HCT116 (cell line): ENCODE data around the gene GRM8. TPM values are rescaled to one million over a fixed set of nuclear protein-coding genes. Genes with fewer than 3 reads are reported as not detected.

Source experiments
- ATAC-seq: fragments of 200-7000 bp; cut with Tn5 transposase; 2 replicates; pipeline ENCODE4 v1.9.1; 2020; ENCODE audit warnings: mild to moderate bottlenecking, moderate library complexity
- BruUV-seq: library from RNA; stranded (reverse); fragments of 400-500 nt; replicated peaks from 2 replicates; lab custom pipeline; 2021; lab: Mats Ljungman, UMichigan
- CTCF ChIA-PET: fragments of 300-600 bp; sonication (Branson Sonifier 250); formaldehyde crosslinking; loops from one replicate; lab custom pipeline; 2021; ENCODE audit warnings: antibody characterized with exemption; lab: Charles Lee
- POLR2A ChIA-PET: fragments of 300-600, 350-600 bp; sonication (Branson Sonifier 250); formaldehyde crosslinking; loops from one replicate; lab custom pipeline; 2021; ENCODE audit warnings: antibody characterized with exemption; lab: Charles Lee
- RAD21 ChIA-PET, 2 experiments: fragments of 300-600 bp; sonication (Branson Sonifier 250); formaldehyde crosslinking; loops; one replicate each; lab custom pipeline; 2023; ENCODE audit warnings: low total read pairs in 2 of 2; ENCODE audit not compliant: uncharacterized antibody in 2 of 2, unreplicated experiment in 2 of 2, low non-redundant PET in 1 of 2; lab: Charles Lee
- DNase-seq: peaks from one replicate; pipeline ENCODE4 v3.0.0-alpha.2; 2010; ENCODE audit warnings: low read depth, low spot score
- H2AFZ ChIP-seq: fragments of 200-600 bp; shearing (Covaris generic), sonication (generic); 2 replicates; pipeline ENCODE4 v1.6.1; 2017; ENCODE audit warnings: low read depth, mixed run types, mixed read lengths, antibody characterized with exemption, low read length; ENCODE audit not compliant: poor library complexity, severe bottlenecking
- H3K27ac ChIP-seq: 2 replicates; pipeline ENCODE4 v1.5.1; 2012; ENCODE audit warnings: low read depth, low read length
- H3K27me3 ChIP-seq: fragments of 200-600 bp; sonication (generic); 2 replicates; pipeline ENCODE4 v1.6.1; 2016; ENCODE audit warnings: mixed run types, low read length, mixed read lengths; ENCODE audit not compliant: insufficient read depth
- H3K36me3 ChIP-seq, 2 experiments: fragments of 200-500 bp in 1 of 2; fragments of 200-600 bp in 1 of 2; sonication (Bioruptor generic) in 1 of 2; sonication (generic) in 1 of 2; 2 replicates each; pipeline versions ENCODE4 v1.5.1 to v1.6.1; 2014 to 2016; ENCODE audit warnings: low read length in 2 of 2, inconsistent platforms in 1 of 2, mixed read lengths in 1 of 2, mixed run types in 1 of 2; ENCODE audit not compliant: insufficient read depth in 2 of 2, control insufficient read depth in 1 of 2
- H3K4me1 ChIP-seq, 2 experiments: fragments of 200-600 bp in 1 of 2; sonication (generic) in 1 of 2; 2 replicates each; pipeline versions ENCODE4 v1.5.1 to v1.6.1; 2012 to 2017; ENCODE audit warnings: low read length in 2 of 2, inconsistent platforms in 1 of 2, mild to moderate bottlenecking in 1 of 2, mixed read lengths in 1 of 2, mixed run types in 1 of 2, moderate library complexity in 1 of 2; ENCODE audit not compliant: insufficient read depth in 2 of 2, control insufficient read depth in 1 of 2
- H3K4me2 ChIP-seq: fragments of 200-600 bp; sonication (generic); 2 replicates; pipeline ENCODE4 v1.6.1; 2017; ENCODE audit warnings: mixed run types, low read length, mixed read lengths
- H3K4me3 ChIP-seq, 2 experiments: fragments of 200-600 bp in 1 of 2; sonication (generic) in 1 of 2; replicated peaks in 1 of 2; 2 replicates each; pipeline ENCODE4 v1.5.1; 2011 to 2016; ENCODE audit warnings: low read length in 2 of 2, control low read depth in 1 of 2, low read depth in 1 of 2, mild to moderate bottlenecking in 1 of 2, mixed read lengths in 1 of 2, mixed run types in 1 of 2
- H3K79me2 ChIP-seq: fragments of 200-600 bp; sonication (generic); 2 replicates; pipeline ENCODE4 v1.6.1; 2017; ENCODE audit warnings: mild to moderate bottlenecking, mixed run types, low read length, moderate library complexity, mixed read lengths; ENCODE audit not compliant: insufficient read depth
- H3K9ac ChIP-seq: fragments of 200-600 bp; sonication (generic); 2 replicates; pipeline ENCODE4 v1.6.1; 2016; ENCODE audit warnings: low read length, mixed read lengths
- H3K9me2 ChIP-seq: fragments of 200-600 bp; sonication (generic), shearing (Covaris generic); 2 replicates; pipeline ENCODE4 v1.6.1; 2017; ENCODE audit warnings: mixed run types, mild to moderate bottlenecking, moderate library complexity; ENCODE audit not compliant: insufficient read depth
- H3K9me3 ChIP-seq, 2 experiments: fragments of 200-500 bp in 1 of 2; fragments of 200-600 bp in 1 of 2; sonication (Bioruptor generic) in 1 of 2; sonication (generic) in 1 of 2; 2 replicates each; pipeline ENCODE4 v1.6.1; 2014 to 2017; ENCODE audit warnings: low read length in 2 of 2, mixed read lengths in 2 of 2, inconsistent platforms in 1 of 2, low read depth in 1 of 2, mild to moderate bottlenecking in 1 of 2, mixed run types in 1 of 2, moderate library complexity in 1 of 2; ENCODE audit not compliant: control insufficient read depth in 1 of 2, insufficient read depth in 1 of 2
- H4K20me1 ChIP-seq: fragments of 200-600 bp; sonication (generic), shearing (Covaris generic); 2 replicates; pipeline ENCODE4 v1.6.1; 2017; ENCODE audit warnings: mixed run types, mild to moderate bottlenecking, moderate library complexity; ENCODE audit not compliant: insufficient read depth
- CEBPB ChIP-seq: IDR thresholded peaks from 2 replicates; pipeline ENCODE4 v1.6.1; 2012; ENCODE audit warnings: low read depth
- EGR1 ChIP-seq: IDR thresholded peaks from 2 replicates; pipeline ENCODE4 v1.6.1; 2012; ENCODE audit warnings: low read depth
- ELF1 ChIP-seq: IDR thresholded peaks from 2 replicates; pipeline ENCODE4 v1.6.1; 2012; ENCODE audit warnings: low read depth, borderline replicate concordance
- EZH2phosphoT487 ChIP-seq: fragments of 200-600 bp; IDR thresholded peaks from 2 replicates; pipeline ENCODE4 v1.6.1; 2018; ENCODE audit warnings: antibody characterized with exemption, borderline replicate concordance
- FOSL1 ChIP-seq: IDR thresholded peaks from 2 replicates; pipeline ENCODE4 v1.6.1; 2012; ENCODE audit warnings: low read depth
- POLR2A ChIP-seq: IDR thresholded peaks from 2 replicates; pipeline ENCODE4 v1.7.0; 2011; ENCODE audit warnings: borderline replicate concordance; ENCODE audit not compliant: insufficient read depth, insufficient read length; ENCODE audit errors: extremely low read depth
- POLR2AphosphoS5 ChIP-seq: IDR thresholded peaks from 2 replicates; pipeline ENCODE4 v1.6.1; 2011; ENCODE audit warnings: mild to moderate bottlenecking, low read depth, low read length, moderate library complexity
- RAD21 ChIP-seq: IDR thresholded peaks from 2 replicates; pipeline ENCODE4 v1.6.1; 2012; ENCODE audit warnings: low read depth, mild to moderate bottlenecking
- SIN3A ChIP-seq: IDR thresholded peaks from 2 replicates; pipeline ENCODE4 v1.6.1; 2012; ENCODE audit warnings: low read depth
- TCF7L2 ChIP-seq: IDR thresholded peaks from 2 replicates; pipeline ENCODE4 v1.7.0; 2011; ENCODE audit warnings: borderline replicate concordance, inconsistent platforms; ENCODE audit not compliant: insufficient read depth, insufficient read length; ENCODE audit errors: extremely low read depth
- YY1 ChIP-seq: IDR thresholded peaks from 2 replicates; pipeline ENCODE4 v1.6.1; 2011; ENCODE audit warnings: low read length, low read depth, moderate library complexity, mild to moderate bottlenecking; ENCODE audit not compliant: insufficient replicate concordance; ENCODE audit errors: extremely low read depth
- ZFX ChIP-seq: fragments of 450-650 bp; IDR thresholded peaks from 2 replicates; pipeline ENCODE4 v1.6.1; 2017
- ZNF274 ChIP-seq: fragments of 200-500 bp; sonication (Bioruptor generic); IDR thresholded peaks from 2 replicates; pipeline ENCODE4 v1.6.1; 2014; ENCODE audit warnings: mild to moderate bottlenecking, low read depth, low read length, inconsistent platforms
- intact Hi-C: fragments of 100-400 bp; cut with micrococcal nuclease; formaldehyde crosslinking; loops from 2 replicates; pipeline ENCODE4 v1.10.0; 2022
- total RNA-seq: library from RNA; stranded (reverse); gene quantifications from one replicate; pipeline ENCODE4 v1.2.1, GENCODE V29; 2021; ENCODE audit not compliant: unreplicated experiment
- TF ChIP-seq, protein P1 (sequence below): IDR thresholded peaks from 2 replicates; pipeline ENCODE4 v1.6.1; 2012
- TF ChIP-seq, protein P2 (sequence below): IDR thresholded peaks from 2 replicates; pipeline ENCODE4 v1.6.1; 2012
- TF ChIP-seq, protein P3 (sequence below), 3 experiments: fragments of 200-600 bp in 1 of 3; sonication (generic) in 1 of 3; IDR thresholded peaks in 2 of 3; conservative IDR thresholded peaks in 1 of 3; 2 replicates each; pipeline ENCODE4 v1.5.1; 2012 to 2017; ENCODE audit warnings: low read depth in 2 of 3, low read length in 2 of 3, antibody characterized with exemption in 1 of 3, borderline replicate concordance in 1 of 3, control low read depth in 1 of 3, mild to moderate bottlenecking in 1 of 3, mixed read lengths in 1 of 3, mixed run types in 1 of 3, moderate library complexity in 1 of 3; ENCODE audit not compliant: insufficient read depth in 1 of 3
- TF ChIP-seq, protein P4 (sequence below): IDR thresholded peaks from 2 replicates; pipeline ENCODE4 v1.6.1; 2011; ENCODE audit warnings: mild to moderate bottlenecking, low read length, moderate library complexity; ENCODE audit not compliant: insufficient replicate concordance; ENCODE audit errors: extremely low read depth

The GRM8 gene
- total RNA-seq, 1 experiment from 2014 or later: 0.05 TPM

DNA sequence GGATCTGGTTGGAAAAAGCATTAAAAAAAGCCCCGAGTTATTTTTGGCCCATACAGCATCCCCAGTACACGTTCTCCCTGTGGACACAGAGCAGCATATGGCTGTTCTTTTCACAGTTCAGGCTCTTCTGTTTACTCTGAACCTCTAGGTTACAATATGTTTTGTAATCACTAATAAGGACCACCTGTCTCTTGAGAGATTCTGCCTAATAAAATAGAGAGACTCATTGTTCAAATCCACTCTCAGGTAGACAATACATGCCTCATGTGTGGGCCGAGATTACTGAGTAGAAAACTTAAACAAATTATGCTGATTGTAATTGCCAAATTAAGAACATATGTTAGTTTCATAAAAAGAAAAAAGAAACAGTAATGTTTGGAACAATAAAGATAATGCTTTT lies 647.7 kb downstream of the GRM8 start:
- ChIA-PET RAD21 (no interaction called here), CTCF (no interaction called here), POLR2A (no interaction called here)
- no peak overlapping the region for H3K4me2 ChIP-seq
- no peaks in the 10 kb centered on the region for H3K9me2 ChIP-seq
- H3K4me3 ChIP-seq: no peak overlapping the region
- intact Hi-C loops: no loop called here
- no peak for ATAC-seq
- no peaks in the 10 kb centered on the region for H3K79me2 ChIP-seq
- H3K9ac ChIP-seq: no peak overlapping the region
- BruUV-seq: no TSS peak
- no peaks in the 10 kb centered on the region for H3K36me3 ChIP-seq
- no peaks in the 10 kb centered on the region for H3K9me3 ChIP-seq
- no peak for TF ChIP-seq ELF1
- TF ChIP-seq, protein P1, sequence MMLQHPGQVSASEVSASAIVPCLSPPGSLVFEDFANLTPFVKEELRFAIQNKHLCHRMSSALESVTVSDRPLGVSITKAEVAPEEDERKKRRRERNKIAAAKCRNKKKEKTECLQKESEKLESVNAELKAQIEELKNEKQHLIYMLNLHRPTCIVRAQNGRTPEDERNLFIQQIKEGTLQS: no peak
- no peak for TF ChIP-seq TCF7L2
- no peak for TF ChIP-seq ZFX
- TF ChIP-seq, protein P2, sequence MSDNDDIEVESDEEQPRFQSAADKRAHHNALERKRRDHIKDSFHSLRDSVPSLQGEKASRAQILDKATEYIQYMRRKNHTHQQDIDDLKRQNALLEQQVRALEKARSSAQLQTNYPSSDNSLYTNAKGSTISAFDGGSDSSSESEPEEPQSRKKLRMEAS: no peak
- TF ChIP-seq CEBPB: no peak
- TF ChIP-seq, protein P3, sequence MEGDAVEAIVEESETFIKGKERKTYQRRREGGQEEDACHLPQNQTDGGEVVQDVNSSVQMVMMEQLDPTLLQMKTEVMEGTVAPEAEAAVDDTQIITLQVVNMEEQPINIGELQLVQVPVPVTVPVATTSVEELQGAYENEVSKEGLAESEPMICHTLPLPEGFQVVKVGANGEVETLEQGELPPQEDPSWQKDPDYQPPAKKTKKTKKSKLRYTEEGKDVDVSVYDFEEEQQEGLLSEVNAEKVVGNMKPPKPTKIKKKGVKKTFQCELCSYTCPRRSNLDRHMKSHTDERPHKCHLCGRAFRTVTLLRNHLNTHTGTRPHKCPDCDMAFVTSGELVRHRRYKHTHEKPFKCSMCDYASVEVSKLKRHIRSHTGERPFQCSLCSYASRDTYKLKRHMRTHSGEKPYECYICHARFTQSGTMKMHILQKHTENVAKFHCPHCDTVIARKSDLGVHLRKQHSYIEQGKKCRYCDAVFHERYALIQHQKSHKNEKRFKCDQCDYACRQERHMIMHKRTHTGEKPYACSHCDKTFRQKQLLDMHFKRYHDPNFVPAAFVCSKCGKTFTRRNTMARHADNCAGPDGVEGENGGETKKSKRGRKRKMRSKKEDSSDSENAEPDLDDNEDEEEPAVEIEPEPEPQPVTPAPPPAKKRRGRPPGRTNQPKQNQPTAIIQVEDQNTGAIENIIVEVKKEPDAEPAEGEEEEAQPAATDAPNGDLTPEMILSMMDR (IDR thresholded peaks at IDR 0.05 in 2 of 3, conservative IDR thresholded peaks at IDR 0.05 in 1 of 3; ENCODE audit: borderline replicate concordance in 1 of 3, insufficient read depth in 1 of 3, low read depth in 2 of 3, low read length in 2 of 3): no peak
- TF ChIP-seq POLR2A: no peak
- TF ChIP-seq RAD21: no peak
- no peak for TF ChIP-seq POLR2AphosphoS5
- TF ChIP-seq, protein P4, sequence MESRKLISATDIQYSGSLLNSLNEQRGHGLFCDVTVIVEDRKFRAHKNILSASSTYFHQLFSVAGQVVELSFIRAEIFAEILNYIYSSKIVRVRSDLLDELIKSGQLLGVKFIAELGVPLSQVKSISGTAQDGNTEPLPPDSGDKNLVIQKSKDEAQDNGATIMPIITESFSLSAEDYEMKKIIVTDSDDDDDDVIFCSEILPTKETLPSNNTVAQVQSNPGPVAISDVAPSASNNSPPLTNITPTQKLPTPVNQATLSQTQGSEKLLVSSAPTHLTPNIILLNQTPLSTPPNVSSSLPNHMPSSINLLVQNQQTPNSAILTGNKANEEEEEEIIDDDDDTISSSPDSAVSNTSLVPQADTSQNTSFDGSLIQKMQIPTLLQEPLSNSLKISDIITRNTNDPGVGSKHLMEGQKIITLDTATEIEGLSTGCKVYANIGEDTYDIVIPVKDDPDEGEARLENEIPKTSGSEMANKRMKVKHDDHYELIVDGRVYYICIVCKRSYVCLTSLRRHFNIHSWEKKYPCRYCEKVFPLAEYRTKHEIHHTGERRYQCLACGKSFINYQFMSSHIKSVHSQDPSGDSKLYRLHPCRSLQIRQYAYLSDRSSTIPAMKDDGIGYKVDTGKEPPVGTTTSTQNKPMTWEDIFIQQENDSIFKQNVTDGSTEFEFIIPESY: no peak
- no peak for TF ChIP-seq EGR1
- TF ChIP-seq YY1: no peak
- TF ChIP-seq ZNF274: no peak
- TF ChIP-seq FOSL1: no peak
- no peak for TF ChIP-seq SIN3A
- TF ChIP-seq EZH2phosphoT487: no peak
- no peak for DNase-seq
- H3K27ac ChIP-seq: no peak overlapping the region
- no peaks in the 10 kb centered on the region for H3K4me1 ChIP-seq
- no peaks in the 10 kb centered on the region for H3K27me3 ChIP-seq
- no peaks in the 10 kb centered on the region for H4K20me1 ChIP-seq
- no peak overlapping the region for H2AFZ ChIP-seq
